PC-9 (cell line): Measurements from ENCODE around the gene BOD1. TPM values are rescaled to one million over a fixed set of nuclear protein-coding genes. Genes with fewer than 3 reads are reported as not detected.

Source experiments
- BruUV-seq: library from RNA; stranded (reverse); fragments of 400-500 nt; replicated peaks from 2 replicates; lab custom pipeline; 2021; lab: Mats Ljungman, UMichigan
- CTCF ChIA-PET: fragments of 300-600 bp; sonication (Branson Sonifier 250); formaldehyde crosslinking; loops from one replicate; lab custom pipeline; 2022; ENCODE audit warnings: antibody characterized with exemption; lab: Charles Lee
- POLR2A ChIA-PET: fragments of 300-600 bp; sonication (Branson Sonifier 250); formaldehyde crosslinking; loops from one replicate; lab custom pipeline; 2022; ENCODE audit warnings: antibody characterized with exemption; ENCODE audit not compliant: unreplicated experiment; lab: Charles Lee
- DNase-seq, 2 experiments: peaks; one replicate each; pipeline versions ENCODE4 v3.0.0 to v3.0.0-alpha.2; 2015 to 2022; ENCODE audit warnings: mixed read lengths in 1 of 2
- H2AFZ ChIP-seq: fragments of 200-600 bp; sonication (generic); 2 replicates; pipeline ENCODE4 v1.8.1; 2017; ENCODE audit warnings: antibody characterized with exemption
- H3F3A ChIP-seq: fragments of 200-600 bp; sonication (generic); 2 replicates; pipeline ENCODE4 v1.8.1; 2017; ENCODE audit warnings: antibody characterized with exemption, mild to moderate bottlenecking, low read depth; ENCODE audit not compliant: insufficient read depth
- H3K27ac ChIP-seq: fragments of 200-600 bp; sonication (generic); 2 replicates; pipeline ENCODE4 v1.6.1; 2016; ENCODE audit warnings: mixed run types
- H3K27me3 ChIP-seq: fragments of 200-600 bp; sonication (generic); 2 replicates; pipeline ENCODE4 v1.6.1; 2016; ENCODE audit warnings: low read depth, mixed run types; ENCODE audit not compliant: insufficient read depth
- H3K36me3 ChIP-seq: fragments of 200-600 bp; sonication (generic); 2 replicates; pipeline ENCODE4 v1.6.1; 2016; ENCODE audit warnings: low read depth, mixed run types
- H3K4me1 ChIP-seq: fragments of 200-600 bp; sonication (generic); replicated peaks from 2 replicates; pipeline ENCODE4 v1.6.1; 2016; ENCODE audit warnings: mixed run types; ENCODE audit not compliant: insufficient read depth
- H3K4me2 ChIP-seq: fragments of 200-600 bp; sonication (generic); 2 replicates; pipeline ENCODE4 v1.6.1; 2017; ENCODE audit warnings: mixed run types
- H3K4me3 ChIP-seq: fragments of 200-600 bp; sonication (generic); 2 replicates; pipeline ENCODE4 v1.6.1; 2016; ENCODE audit warnings: mixed run types
- H3K79me2 ChIP-seq: fragments of 200-600 bp; sonication (generic); 2 replicates; pipeline ENCODE4 v1.6.1; 2017; ENCODE audit warnings: low read depth, mixed run types
- H3K9me2 ChIP-seq: fragments of 200-600 bp; sonication (generic); 2 replicates; pipeline ENCODE4 v1.8.1; 2017; ENCODE audit warnings: mild to moderate bottlenecking; ENCODE audit not compliant: insufficient read depth
- H3K9me3 ChIP-seq: fragments of 200-600 bp; sonication (generic); 2 replicates; pipeline ENCODE4 v1.8.1; 2016; ENCODE audit warnings: low read depth; ENCODE audit not compliant: insufficient read depth
- H4K20me1 ChIP-seq: fragments of 200-600 bp; sonication (generic); 2 replicates; pipeline ENCODE4 v1.8.1; 2017; ENCODE audit not compliant: insufficient read depth
- CTCF ChIP-seq: fragments of 200-600 bp; sonication (generic); conservative IDR thresholded peaks from 2 replicates; pipeline ENCODE4 v1.6.1; 2017; ENCODE audit warnings: mixed run types, antibody characterized with exemption, mild to moderate bottlenecking, moderate library complexity
- EZH2 ChIP-seq: fragments of 200-600 bp; sonication (generic); IDR thresholded peaks from 2 replicates; pipeline ENCODE4 v1.8.0; 2017; ENCODE audit warnings: antibody characterized with exemption, low read depth
- intact Hi-C: fragments of 100-400 bp; cut with micrococcal nuclease; formaldehyde crosslinking; loops from one replicate; pipeline ENCODE4 v1.10.0; 2022; ENCODE audit not compliant: unreplicated experiment
- total RNA-seq: library from RNA; stranded (reverse); gene quantifications from 2 replicates; pipeline ENCODE4 v1.2.3, GENCODE V29; 2021

Gene BOD1
- total RNA-seq, 1 experiment from 2014 or later = 73.2 TPM

GRCh38 chr5:173653822-173654523 lies 37.5 kb upstream of the BOD1 start:
- POLR2A ChIA-PET = no interaction called here
- H2AFZ ChIP-seq = no peak overlapping the region

GRCh38 chr5:173648308-173648866 lies 31.9 kb upstream of the BOD1 start:
- DNase-seq = no peak
- Histone ChIP-seq H3K79me2 (no peaks in the 10 kb centered on the region), H3K4me1 (no peaks in the 10 kb centered on the region), H2AFZ (no peak overlapping the region), H4K20me1 (no peaks in the 10 kb centered on the region), H3K9me2 (no peaks in the 10 kb centered on the region), H3K4me2 (no peak overlapping the region), H3F3A (no peaks in the 10 kb centered on the region; the same call in 1 of the 2 replicates), H3K27ac (no peak overlapping the region), H3K9me3 (peaks cover 3% of the 10 kb centered on the region; the same call in 1 of the 2 replicates), H3K36me3 (no peaks in the 10 kb centered on the region), H3K4me3 (no peak overlapping the region), H3K27me3 (no peaks in the 10 kb centered on the region)
- intact Hi-C loops = no loop called here
- ChIA-PET POLR2A (interaction anchor here (0.5 kb wide), 1 partner anchor 118 kb away, joined by 6 read pairs; no protein-coding TSS in a partner anchor), CTCF (no interaction called here)
- BruUV-seq = no TSS peak
- TF ChIP-seq EZH2 (no peak), CTCF (no peak)

More at GRCh38 chr5:173653822-173654523, 37.5 kb upstream of the BOD1 start:
- peaks cover 3% of the 10 kb centered on the region; the same call in 1 of the 2 replicates for H3K9me3 ChIP-seq
- no peaks in the 10 kb centered on the region for H3K79me2 ChIP-seq
- no peak for TF ChIP-seq EZH2
- H3K36me3 ChIP-seq = no peaks in the 10 kb centered on the region
- H3F3A ChIP-seq = no peaks in the 10 kb centered on the region
- BruUV-seq = no TSS peak
- H3K4me3 ChIP-seq = no peak overlapping the region
- no peaks in the 10 kb centered on the region for H4K20me1 ChIP-seq
- H3K4me1 ChIP-seq = no peaks in the 10 kb centered on the region
- H3K4me2 ChIP-seq = no peak overlapping the region
- intact Hi-C loops = no loop called here
- CTCF ChIA-PET = interaction anchor here (0.6 kb wide), 2 partner anchors 84 to 594 kb away, joined by 4 to 5 read pairs; no protein-coding TSS in a partner anchor
- H3K27me3 ChIP-seq = no peaks in the 10 kb centered on the region
- no peaks in the 10 kb centered on the region for H3K9me2 ChIP-seq
- DNase-seq = no peak
- no peak overlapping the region for H3K27ac ChIP-seq

GRCh38 chr5:173646692-173647091 lies 30.2 kb upstream of the BOD1 start:
- no peak overlapping the region for H3K27ac ChIP-seq
- no peaks in the 10 kb centered on the region for H3K9me3 ChIP-seq
- H3K27me3 ChIP-seq = no peaks in the 10 kb centered on the region
- BruUV-seq = no TSS peak
- H3K4me2 ChIP-seq = no peak overlapping the region
- no peak overlapping the region for H3K4me3 ChIP-seq
- TF ChIP-seq CTCF (no peak), EZH2 (no peak)
- H3K36me3 ChIP-seq = no peaks in the 10 kb centered on the region
- H2AFZ ChIP-seq = no peak overlapping the region
- no peaks in the 10 kb centered on the region for H3K4me1 ChIP-seq
- H4K20me1 ChIP-seq = no peaks in the 10 kb centered on the region
- H3F3A ChIP-seq = no peaks in the 10 kb centered on the region; the same call in 1 of the 2 replicates
- H3K9me2 ChIP-seq = no peaks in the 10 kb centered on the region
- peak in 1 of 2 experiments; percentile 14 for DNase-seq
- intact Hi-C loops = no loop called here
- ChIA-PET CTCF (interaction anchor here (0.6 kb wide), 1 partner anchor 31 kb away, joined by 6 read pairs; no protein-coding TSS in a partner anchor), POLR2A (no interaction called here)
- no peaks in the 10 kb centered on the region for H3K79me2 ChIP-seq
